ENCODE measurements around the gene SFMBT1. TPM values are rescaled to one million over a fixed set of nuclear protein-coding genes. Genes with fewer than 3 reads are reported as not detected.

Gene SFMBT1
- total RNA-seq, 6 experiments from 2014 or later: 9.2 to 14.0 (median 10.7) TPM

- H3K4me3 ChIP-seq: no peak overlapping the region
- no peaks in the 10 kb centered on the region for H3K9me3 ChIP-seq
- H3K27me3 ChIP-seq: no peaks in the 10 kb centered on the region
- no peaks in the 10 kb centered on the region for H3K4me1 ChIP-seq
- no peaks in the 10 kb centered on the region for H3K36me3 ChIP-seq
- no peak overlapping the region for H3K27ac ChIP-seq
- DNase-seq (no peak), ATAC-seq (no peak)
- WGBS (ENCODE audit: insufficient coverage, low coverage, low lambda C conversion rate, missing lambda C conversion rate): 89% methylated on average over 1 of the region's 1 CpG
- intact Hi-C loops (cut with DNase I): no loop called here
- TF ChIP-seq CTCF (IDR thresholded peaks at IDR 0.05) (no peak), POLR2A (IDR thresholded peaks at IDR 0.05) (no peak)
These were observed 59.8 kb downstream of the SFMBT1 start for GRCh38 chr3:52986049-52986448.

- ATAC-seq (peak in 1 of 4 donors; percentile 25), DNase-seq (no peak)
- Histone ChIP-seq H3K27ac (no peak overlapping the region), H3K9me3 (no peaks in the 10 kb centered on the region), H3K36me3 (no peaks in the 10 kb centered on the region), H3K27me3 (no peaks in the 10 kb centered on the region), H3K4me1 (no peaks in the 10 kb centered on the region), H3K4me3 (no peak overlapping the region)
- TF ChIP-seq CTCF (IDR thresholded peaks at IDR 0.05): no peak
- TF ChIP-seq POLR2A (IDR thresholded peaks at IDR 0.05): no peak
- intact Hi-C loops (cut with DNase I): no loop called here
These were observed 62.0 kb downstream of the SFMBT1 start for GRCh38 chr3:52983828-52984227.

GRCh38 chr3:52983336-52983807 lies 62.5 kb downstream of the SFMBT1 start:
- DNase-seq (no peak), ATAC-seq (peak in 2 of 4 donors; percentile 21 to 55)
- intact Hi-C loops (cut with DNase I): no loop called here
- no peaks in the 10 kb centered on the region for H3K27me3 ChIP-seq
- no peak overlapping the region for H3K27ac ChIP-seq
- H3K36me3 ChIP-seq: no peaks in the 10 kb centered on the region
- no peak overlapping the region for H3K4me3 ChIP-seq
- 53% methylated on average over 5 of the region's 5 CpGs for WGBS (ENCODE audit: insufficient coverage, low coverage, low lambda C conversion rate, missing lambda C conversion rate)
- H3K4me1 ChIP-seq: no peaks in the 10 kb centered on the region
- no peaks in the 10 kb centered on the region for H3K9me3 ChIP-seq
- no peak for TF ChIP-seq POLR2A (IDR thresholded peaks at IDR 0.05)
- no peak for TF ChIP-seq CTCF (IDR thresholded peaks at IDR 0.05)

- no peak overlapping the region for H3K27ac ChIP-seq
- DNase-seq (no peak), ATAC-seq (no peak)
- intact Hi-C loops (cut with DNase I): no loop called here
- H3K27me3 ChIP-seq: no peaks in the 10 kb centered on the region
- no peak overlapping the region for H3K4me3 ChIP-seq
- no peaks in the 10 kb centered on the region for H3K9me3 ChIP-seq
- H3K36me3 ChIP-seq: no peaks in the 10 kb centered on the region
- H3K4me1 ChIP-seq: no peaks in the 10 kb centered on the region
- WGBS (ENCODE audit: insufficient coverage, low coverage, low lambda C conversion rate, missing lambda C conversion rate): 70% methylated on average over 2 of the region's 2 CpGs
- no peak for TF ChIP-seq CTCF (IDR thresholded peaks at IDR 0.05)
- no peak for TF ChIP-seq POLR2A (IDR thresholded peaks at IDR 0.05)
These were observed 63.0 kb downstream of the SFMBT1 start for GRCh38 chr3:52982839-52983238.

All from right lobe of liver (tissue), 6 donors.